SK-N-SH treated with all-trans-retinoic acid at 6 μM for 48 hours (cell line): ENCODE measurements around the gene TBCD.

Source experiments
- ATAC-seq: fragments of 200-7000 bp; cut with Tn5 transposase; 3 replicates; pipeline ENCODE4 v1.9.1; 2020; ENCODE audit warnings: mild to moderate bottlenecking, moderate library complexity
- ARNTL ChIP-seq: fragments of 450-650 bp; formaldehyde crosslinking; IDR thresholded peaks from 2 replicates; pipeline ENCODE4 v1.5.0; 2020; ENCODE audit warnings: low read depth, mild to moderate bottlenecking, moderate library complexity, borderline replicate concordance
- BACH2 ChIP-seq: fragments of 250-450 bp; sonication (Bioruptor Pico); IDR thresholded peaks from 2 replicates; pipeline ENCODE4 v1.9.0; 2021; ENCODE audit warnings: mild to moderate bottlenecking, borderline replicate concordance
- CSDC2 ChIP-seq: fragments of 250-450 bp; sonication (Bioruptor Pico); IDR thresholded peaks from 2 replicates; pipeline ENCODE4 v1.5.0; 2020; ENCODE audit warnings: mild to moderate bottlenecking, moderate library complexity
- ESRRG ChIP-seq: fragments of 250-450 bp; sonication (Bioruptor Pico); IDR thresholded peaks from 2 replicates; pipeline ENCODE4 v1.6.1; 2021; ENCODE audit warnings: mild to moderate bottlenecking
- GLIS3 ChIP-seq: fragments of 250-450 bp; sonication (Bioruptor Pico); IDR thresholded peaks from 2 replicates; pipeline ENCODE4 v1.5.0; 2020; ENCODE audit warnings: mild to moderate bottlenecking, moderate library complexity
- ISL1 ChIP-seq: fragments of 250-450 bp; sonication (Bioruptor Pico); IDR thresholded peaks from 2 replicates; pipeline ENCODE4 v2.1.2; 2022; ENCODE audit warnings: mild to moderate bottlenecking, moderate library complexity
- OSR1 ChIP-seq: fragments of 250-450 bp; sonication (Bioruptor Pico); IDR thresholded peaks from 2 replicates; pipeline ENCODE4 v1.8.0; 2022; ENCODE audit warnings: moderate library complexity, mild to moderate bottlenecking, inconsistent platforms
- PPARA ChIP-seq: fragments of 250-450 bp; sonication (Bioruptor Pico); IDR thresholded peaks from 2 replicates; pipeline ENCODE4 v1.5.0; 2020; ENCODE audit warnings: mild to moderate bottlenecking, borderline replicate concordance
- RARB ChIP-seq: fragments of 250-450 bp; sonication (Bioruptor Pico); IDR thresholded peaks from 2 replicates; pipeline ENCODE4 v1.8.0; 2021; ENCODE audit warnings: mild to moderate bottlenecking, moderate library complexity
- SNAI2 ChIP-seq: fragments of 250-450 bp; sonication (Bioruptor Pico); IDR thresholded peaks from 2 replicates; pipeline ENCODE4 v1.5.0; 2020; ENCODE audit warnings: mild to moderate bottlenecking, moderate library complexity
- TCF4 ChIP-seq: fragments of 250-450 bp; sonication (Bioruptor Pico); IDR thresholded peaks from 2 replicates; pipeline ENCODE4 v1.8.0; 2021; ENCODE audit warnings: mild to moderate bottlenecking, moderate library complexity, borderline replicate concordance
- TOX ChIP-seq: fragments of 250-450 bp; sonication (Bioruptor Pico); IDR thresholded peaks from 2 replicates; pipeline ENCODE4 v1.8.0; 2021; ENCODE audit warnings: mild to moderate bottlenecking, moderate library complexity, borderline replicate concordance
- ZC3H10 ChIP-seq: fragments of 250-450 bp; sonication (Bioruptor Pico); IDR thresholded peaks from 2 replicates; pipeline ENCODE4 v1.5.1; 2021; ENCODE audit warnings: mild to moderate bottlenecking, moderate library complexity
- ZFP3 ChIP-seq: fragments of 250-450 bp; sonication (Bioruptor Pico); IDR thresholded peaks from 2 replicates; pipeline ENCODE4 v1.5.0; 2020; ENCODE audit warnings: mild to moderate bottlenecking, moderate library complexity
- ZFP30 ChIP-seq: fragments of 450-650 bp; formaldehyde crosslinking; IDR thresholded peaks from 2 replicates; pipeline ENCODE4 v1.5.0; 2022; ENCODE audit warnings: mild to moderate bottlenecking, moderate library complexity
- ZNF565 ChIP-seq: fragments of 450-650 bp; formaldehyde crosslinking; conservative IDR thresholded peaks from 2 replicates; pipeline ENCODE4 v1.5.0; 2020; ENCODE audit warnings: low read depth, mild to moderate bottlenecking, moderate library complexity
- ZNF70 ChIP-seq: fragments of 450-650 bp; formaldehyde crosslinking; IDR thresholded peaks from 2 replicates; pipeline ENCODE4 v1.5.0; 2020; ENCODE audit warnings: mild to moderate bottlenecking, moderate library complexity
- ZNF8 ChIP-seq: fragments of 450-650 bp; formaldehyde crosslinking; IDR thresholded peaks from 2 replicates; pipeline ENCODE4 v1.5.0; 2020; ENCODE audit warnings: mild to moderate bottlenecking, moderate library complexity
- TF ChIP-seq, protein P1 (sequence below): fragments of 250-450 bp; sonication (Bioruptor Pico); IDR thresholded peaks from 2 replicates; pipeline ENCODE4 v1.8.0; 2021; ENCODE audit warnings: low read depth, mild to moderate bottlenecking, moderate library complexity, borderline replicate concordance
- TF ChIP-seq, protein P2 (sequence below): fragments of 250-450 bp; sonication (Bioruptor Pico); IDR thresholded peaks from 2 replicates; pipeline ENCODE4 v1.5.1; 2020; ENCODE audit warnings: low read depth, mild to moderate bottlenecking, moderate library complexity
- TF ChIP-seq, protein P3 (sequence below): fragments of 250-450 bp; sonication (Bioruptor Pico); IDR thresholded peaks from 2 replicates; pipeline ENCODE4 v1.8.0; 2020; ENCODE audit warnings: mild to moderate bottlenecking, moderate library complexity, borderline replicate concordance
- TF ChIP-seq, protein P4 (sequence below): fragments of 250-450 bp; sonication (Bioruptor Pico); IDR thresholded peaks from 2 replicates; pipeline ENCODE4 v1.5.1; 2021; ENCODE audit warnings: mild to moderate bottlenecking, moderate library complexity

TBCD gene

DNA sequence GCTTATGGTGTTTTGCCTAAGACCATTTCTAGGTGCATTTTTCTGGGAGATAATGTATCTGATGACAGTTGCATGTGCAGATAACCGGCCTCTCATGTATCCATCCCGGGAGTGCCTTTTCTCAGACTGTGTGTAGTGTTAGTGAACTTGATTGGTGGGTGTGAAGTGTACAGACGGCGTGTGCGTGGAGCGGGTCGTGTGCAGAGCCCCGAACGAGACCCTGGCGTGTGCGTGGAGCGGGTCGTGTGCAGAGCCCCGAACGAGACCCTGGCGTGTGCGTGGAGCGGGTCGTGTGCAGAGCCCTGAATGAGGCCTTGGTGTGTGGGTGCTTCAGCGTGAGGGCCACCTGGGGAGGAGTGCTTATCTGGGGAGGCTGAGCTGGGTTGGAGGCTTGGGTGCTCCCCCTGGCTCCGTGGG is 116.9 kb downstream of the TBCD start:
- no peak for ATAC-seq
- TF ChIP-seq ARNTL (CRISPR knock-in tag) (no peak), PPARA (CRISPR knock-in tag) (no peak), ESRRG (CRISPR knock-in tag) (no peak), ZC3H10 (CRISPR knock-in tag) (no peak), ZNF70 (CRISPR knock-in tag) (no peak), TOX (CRISPR knock-in tag) (no peak), ISL1 (CRISPR knock-in tag) (no peak), SNAI2 (CRISPR knock-in tag) (no peak), ZNF8 (CRISPR knock-in tag) (no peak), ZNF565 (no peak)
- TF ChIP-seq, protein P1, sequence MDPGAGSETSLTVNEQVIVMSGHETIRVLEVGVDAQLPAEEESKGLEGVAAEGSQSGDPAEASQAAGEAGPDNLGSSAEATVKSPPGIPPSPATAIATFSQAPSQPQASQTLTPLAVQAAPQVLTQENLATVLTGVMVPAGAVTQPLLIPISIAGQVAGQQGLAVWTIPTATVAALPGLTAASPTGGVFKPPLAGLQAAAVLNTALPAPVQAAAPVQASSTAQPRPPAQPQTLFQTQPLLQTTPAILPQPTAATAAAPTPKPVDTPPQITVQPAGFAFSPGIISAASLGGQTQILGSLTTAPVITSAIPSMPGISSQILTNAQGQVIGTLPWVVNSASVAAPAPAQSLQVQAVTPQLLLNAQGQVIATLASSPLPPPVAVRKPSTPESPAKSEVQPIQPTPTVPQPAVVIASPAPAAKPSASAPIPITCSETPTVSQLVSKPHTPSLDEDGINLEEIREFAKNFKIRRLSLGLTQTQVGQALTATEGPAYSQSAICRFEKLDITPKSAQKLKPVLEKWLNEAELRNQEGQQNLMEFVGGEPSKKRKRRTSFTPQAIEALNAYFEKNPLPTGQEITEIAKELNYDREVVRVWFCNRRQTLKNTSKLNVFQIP = no peak

DNA sequence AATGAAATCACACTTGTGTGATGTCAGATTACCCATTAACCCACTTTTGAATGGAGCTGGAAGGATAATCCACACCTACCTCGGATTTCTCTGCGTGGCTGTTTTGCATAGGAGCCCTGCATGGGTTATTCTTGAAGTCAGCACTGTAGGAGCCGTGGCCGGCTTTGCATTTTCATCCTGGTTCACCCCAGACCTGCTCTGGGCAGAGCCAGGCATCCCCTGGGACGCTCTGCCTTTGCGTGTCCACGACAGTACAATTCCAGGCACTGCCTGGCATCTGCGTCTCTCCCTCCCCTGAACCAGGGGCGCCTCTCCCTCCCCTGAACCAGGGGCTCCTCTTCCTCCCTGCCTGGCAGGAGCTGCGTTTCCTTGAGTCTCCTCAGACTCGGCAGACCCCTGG is 117.7 kb downstream of the TBCD start:
- TF ChIP-seq, protein P2, sequence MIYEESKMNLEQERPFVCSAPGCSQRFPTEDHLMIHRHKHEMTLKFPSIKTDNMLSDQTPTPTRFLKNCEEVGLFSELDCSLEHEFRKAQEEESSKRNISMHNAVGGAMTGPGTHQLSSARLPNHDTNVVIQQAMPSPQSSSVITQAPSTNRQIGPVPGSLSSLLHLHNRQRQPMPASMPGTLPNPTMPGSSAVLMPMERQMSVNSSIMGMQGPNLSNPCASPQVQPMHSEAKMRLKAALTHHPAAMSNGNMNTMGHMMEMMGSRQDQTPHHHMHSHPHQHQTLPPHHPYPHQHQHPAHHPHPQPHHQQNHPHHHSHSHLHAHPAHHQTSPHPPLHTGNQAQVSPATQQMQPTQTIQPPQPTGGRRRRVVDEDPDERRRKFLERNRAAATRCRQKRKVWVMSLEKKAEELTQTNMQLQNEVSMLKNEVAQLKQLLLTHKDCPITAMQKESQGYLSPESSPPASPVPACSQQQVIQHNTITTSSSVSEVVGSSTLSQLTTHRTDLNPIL (CRISPR knock-in tag) = no peak
- no peak for ATAC-seq

DNA sequence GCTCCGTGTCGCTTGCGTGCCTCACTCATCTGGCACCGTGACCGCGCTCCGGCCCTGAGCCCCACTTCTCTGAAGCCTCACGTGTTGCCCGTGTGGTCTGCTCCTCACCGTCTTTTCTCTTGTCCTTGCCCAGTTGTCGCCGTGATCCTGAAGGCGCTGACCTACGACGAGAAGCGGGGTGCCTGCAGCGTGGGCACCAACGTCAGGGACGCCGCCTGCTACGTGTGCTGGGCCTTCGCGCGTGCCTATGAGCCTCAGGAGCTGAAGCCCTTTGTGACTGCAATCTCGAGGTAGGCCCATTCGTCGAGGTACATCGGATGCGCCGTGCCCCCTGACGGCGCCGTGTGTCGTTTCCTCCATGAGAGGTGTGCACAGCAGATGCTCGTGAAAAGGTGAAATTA is 118.2 kb downstream of the TBCD start:
- TF ChIP-seq OSR1 (CRISPR knock-in tag) (no peak), ZNF565 (no peak), ARNTL (CRISPR knock-in tag) (no peak), BACH2 (CRISPR knock-in tag) (no peak), CSDC2 (CRISPR knock-in tag) (no peak), ZNF8 (CRISPR knock-in tag) (no peak), ZC3H10 (CRISPR knock-in tag) (no peak), GLIS3 (CRISPR knock-in tag) (no peak), TCF4 (CRISPR knock-in tag) (no peak), RARB (CRISPR knock-in tag) (no peak), ZFP3 (CRISPR knock-in tag) (no peak), PPARA (CRISPR knock-in tag) (no peak), ESRRG (CRISPR knock-in tag) (no peak), ZFP30 (no peak)
- TF ChIP-seq, protein P3, sequence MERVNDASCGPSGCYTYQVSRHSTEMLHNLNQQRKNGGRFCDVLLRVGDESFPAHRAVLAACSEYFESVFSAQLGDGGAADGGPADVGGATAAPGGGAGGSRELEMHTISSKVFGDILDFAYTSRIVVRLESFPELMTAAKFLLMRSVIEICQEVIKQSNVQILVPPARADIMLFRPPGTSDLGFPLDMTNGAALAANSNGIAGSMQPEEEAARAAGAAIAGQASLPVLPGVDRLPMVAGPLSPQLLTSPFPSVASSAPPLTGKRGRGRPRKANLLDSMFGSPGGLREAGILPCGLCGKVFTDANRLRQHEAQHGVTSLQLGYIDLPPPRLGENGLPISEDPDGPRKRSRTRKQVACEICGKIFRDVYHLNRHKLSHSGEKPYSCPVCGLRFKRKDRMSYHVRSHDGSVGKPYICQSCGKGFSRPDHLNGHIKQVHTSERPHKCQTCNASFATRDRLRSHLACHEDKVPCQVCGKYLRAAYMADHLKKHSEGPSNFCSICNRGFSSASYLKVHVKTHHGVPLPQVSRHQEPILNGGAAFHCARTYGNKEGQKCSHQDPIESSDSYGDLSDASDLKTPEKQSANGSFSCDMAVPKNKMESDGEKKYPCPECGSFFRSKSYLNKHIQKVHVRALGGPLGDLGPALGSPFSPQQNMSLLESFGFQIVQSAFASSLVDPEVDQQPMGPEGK (CRISPR knock-in tag) = no peak
- TF ChIP-seq, protein P4, sequence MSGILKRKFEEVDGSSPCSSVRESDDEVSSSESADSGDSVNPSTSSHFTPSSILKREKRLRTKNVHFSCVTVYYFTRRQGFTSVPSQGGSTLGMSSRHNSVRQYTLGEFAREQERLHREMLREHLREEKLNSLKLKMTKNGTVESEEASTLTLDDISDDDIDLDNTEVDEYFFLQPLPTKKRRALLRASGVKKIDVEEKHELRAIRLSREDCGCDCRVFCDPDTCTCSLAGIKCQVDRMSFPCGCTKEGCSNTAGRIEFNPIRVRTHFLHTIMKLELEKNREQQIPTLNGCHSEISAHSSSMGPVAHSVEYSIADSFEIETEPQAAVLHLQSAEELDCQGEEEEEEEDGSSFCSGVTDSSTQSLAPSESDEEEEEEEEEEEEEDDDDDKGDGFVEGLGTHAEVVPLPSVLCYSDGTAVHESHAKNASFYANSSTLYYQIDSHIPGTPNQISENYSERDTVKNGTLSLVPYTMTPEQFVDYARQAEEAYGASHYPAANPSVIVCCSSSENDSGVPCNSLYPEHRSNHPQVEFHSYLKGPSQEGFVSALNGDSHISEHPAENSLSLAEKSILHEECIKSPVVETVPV (CRISPR knock-in tag) = no peak

DNA sequence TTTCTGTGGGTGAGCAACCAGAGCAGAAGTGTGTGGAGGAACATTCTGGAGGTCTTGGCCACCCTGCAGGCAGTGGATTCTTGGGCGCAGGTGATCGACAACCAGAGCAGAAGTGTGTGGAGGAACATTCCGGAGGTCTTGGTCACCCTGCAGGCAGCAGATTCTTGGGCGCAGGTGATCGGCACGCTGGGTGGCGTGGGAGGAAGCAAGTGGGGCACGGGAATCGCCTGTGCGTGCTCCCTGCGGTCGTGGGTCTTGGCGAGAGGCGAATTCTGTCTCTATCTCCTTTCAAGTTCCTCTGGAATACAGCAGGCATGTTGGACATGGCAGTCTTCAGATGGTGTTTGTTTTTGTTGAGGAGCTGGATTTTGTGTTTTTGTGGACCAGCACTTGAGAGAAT is 118.7 kb downstream of the TBCD start:
- TF ChIP-seq, protein P1 = no peak
- no peak for TF ChIP-seq TOX (CRISPR knock-in tag)
- TF ChIP-seq, protein P4 (CRISPR knock-in tag) = no peak
- TF ChIP-seq, protein P2 (CRISPR knock-in tag) = no peak
- ATAC-seq = no peak

More for the DNA sequence above, 118.2 kb downstream of the TBCD start:
- no peak for ATAC-seq
